K562 (cell line): ENCODE measurements around the gene PDZK1IP1. TPM values are rescaled to one million over a fixed set of nuclear protein-coding genes. Genes with fewer than 3 reads are reported as not detected.

ENCODE experiments used
- FOXO4 ChIP-seq: fragments of 450-650 bp; formaldehyde crosslinking; IDR thresholded peaks from 2 replicates; pipeline ENCODE4 v1.4.0; 2020; ENCODE audit warnings: mild to moderate bottlenecking, moderate library complexity
- RBFOX2 ChIP-seq: fragments of 200-400 bp; formaldehyde crosslinking; IDR thresholded peaks from 2 replicates; pipeline ENCODE4 v1.6.1; 2017; ENCODE audit warnings: low read depth, mild to moderate bottlenecking, low read length, moderate library complexity
- THRB ChIP-seq: fragments of 450-650 bp; formaldehyde crosslinking; conservative IDR thresholded peaks from 2 replicates; pipeline ENCODE4 v1.4.0; 2022; ENCODE audit warnings: mild to moderate bottlenecking, missing genetic modification characterization
- ZBTB49 ChIP-seq: sonication (generic); formaldehyde crosslinking; IDR thresholded peaks from 2 replicates; pipeline ENCODE4 v1.8.0; 2022; ENCODE audit warnings: missing genetic modification reagents, mild to moderate bottlenecking, borderline replicate concordance
- polyA plus RNA-seq, 8 experiments: library from polyadenylated mRNA; depleted of rRNA in 4 of 8; stranded (reverse) in 5 of 8; unstranded in 3 of 8; fragments of >200 nt; fragmentation: Nextera tagmentation in 2 of 8; fragmentation: Illumina TruSeq in 1 of 8; extraction: Ambion mirVana in 2 of 8; extraction: Trizol in 1 of 8; gene quantifications; 2 replicates each; pipeline versions ENCODE4 v1.2.1 to v1.2.3, GENCODE V29; 2011 to 2014; ENCODE audit warnings: inconsistent platforms in 1 of 8, missing spikeins in 1 of 8
- total RNA-seq, 7 experiments: library from RNA; depleted of rRNA in 6 of 7; stranded (reverse); fragments of >200 nt in 6 of 7; fragmentation: Illumina TruSeq in 2 of 7; extraction: Trizol in 2 of 7; gene quantifications; 2 replicates each; pipeline versions ENCODE4 v1.2.1 to v1.2.3, GENCODE V29; 2011 to 2021; ENCODE audit warnings: low replicate concordance in 1 of 7
- TF ChIP-seq, protein P1 (sequence below): fragments of 200-600 bp; sonication (generic); IDR thresholded peaks from one replicate; pipeline ENCODE4 v1.6.1; 2012; ENCODE audit warnings: mild to moderate bottlenecking, low read depth, low read length, inconsistent platforms
- TF ChIP-seq, protein P2 (sequence below): sonication (generic); formaldehyde crosslinking; IDR thresholded peaks from 2 replicates; pipeline ENCODE4 v1.8.1; 2022; ENCODE audit warnings: missing genetic modification reagents

PDZK1IP1 gene
- total and polyA plus RNA-seq, 9 of the 15 experiments (the other 6 are each of a cell fraction or from before 2014, with no cell fraction given) = 0.17 to 0.68 (median 0.53) TPM; not detected in 2

DNA sequence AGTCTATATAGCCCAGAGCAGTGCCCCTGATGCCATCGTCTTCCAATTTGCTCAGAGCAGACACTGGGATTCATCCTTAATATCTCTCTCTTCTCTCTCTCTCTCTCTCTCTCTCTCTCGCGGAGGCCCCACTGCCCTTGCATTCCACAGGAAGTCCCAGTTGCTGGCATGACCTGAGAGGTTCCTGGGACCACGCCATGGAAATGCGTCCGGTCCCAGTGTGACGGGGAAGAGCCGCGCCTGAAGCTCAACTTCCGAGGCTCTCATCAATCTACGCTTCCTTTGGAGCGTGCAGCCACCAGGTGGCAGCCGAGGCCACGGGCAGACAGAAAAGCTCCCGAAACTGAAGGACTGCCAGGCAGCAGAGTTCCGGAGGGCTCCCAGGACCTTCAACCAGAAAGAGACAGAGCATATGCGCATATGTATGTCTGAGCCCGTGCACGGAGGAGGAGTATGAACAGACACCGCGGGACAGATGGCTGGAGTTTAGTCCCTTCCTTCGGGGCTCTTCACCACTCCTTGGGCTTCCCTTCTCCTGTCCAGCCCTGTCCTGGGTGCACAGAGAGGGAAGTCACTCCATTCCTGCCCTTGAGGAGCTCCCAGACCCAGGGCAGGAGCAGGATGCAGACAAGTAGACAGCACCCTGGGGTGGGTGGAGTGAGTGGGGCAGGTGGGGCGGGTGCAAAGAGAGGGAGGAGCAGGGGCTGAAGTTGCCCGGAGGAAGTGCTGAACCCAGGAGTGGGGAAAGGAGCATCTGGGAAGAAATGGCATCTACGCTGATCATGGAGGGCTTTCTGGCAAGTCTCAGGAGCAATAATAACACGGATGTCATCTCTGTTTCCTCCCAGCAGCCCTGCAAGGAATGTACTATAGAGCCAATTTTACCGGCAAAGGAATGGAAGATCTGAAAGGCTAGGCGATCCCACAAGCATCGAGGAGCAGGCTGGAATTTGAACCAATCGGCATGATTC, 10.5 kb downstream of the PDZK1IP1 start (continued):
- TF ChIP-seq, protein P1, sequence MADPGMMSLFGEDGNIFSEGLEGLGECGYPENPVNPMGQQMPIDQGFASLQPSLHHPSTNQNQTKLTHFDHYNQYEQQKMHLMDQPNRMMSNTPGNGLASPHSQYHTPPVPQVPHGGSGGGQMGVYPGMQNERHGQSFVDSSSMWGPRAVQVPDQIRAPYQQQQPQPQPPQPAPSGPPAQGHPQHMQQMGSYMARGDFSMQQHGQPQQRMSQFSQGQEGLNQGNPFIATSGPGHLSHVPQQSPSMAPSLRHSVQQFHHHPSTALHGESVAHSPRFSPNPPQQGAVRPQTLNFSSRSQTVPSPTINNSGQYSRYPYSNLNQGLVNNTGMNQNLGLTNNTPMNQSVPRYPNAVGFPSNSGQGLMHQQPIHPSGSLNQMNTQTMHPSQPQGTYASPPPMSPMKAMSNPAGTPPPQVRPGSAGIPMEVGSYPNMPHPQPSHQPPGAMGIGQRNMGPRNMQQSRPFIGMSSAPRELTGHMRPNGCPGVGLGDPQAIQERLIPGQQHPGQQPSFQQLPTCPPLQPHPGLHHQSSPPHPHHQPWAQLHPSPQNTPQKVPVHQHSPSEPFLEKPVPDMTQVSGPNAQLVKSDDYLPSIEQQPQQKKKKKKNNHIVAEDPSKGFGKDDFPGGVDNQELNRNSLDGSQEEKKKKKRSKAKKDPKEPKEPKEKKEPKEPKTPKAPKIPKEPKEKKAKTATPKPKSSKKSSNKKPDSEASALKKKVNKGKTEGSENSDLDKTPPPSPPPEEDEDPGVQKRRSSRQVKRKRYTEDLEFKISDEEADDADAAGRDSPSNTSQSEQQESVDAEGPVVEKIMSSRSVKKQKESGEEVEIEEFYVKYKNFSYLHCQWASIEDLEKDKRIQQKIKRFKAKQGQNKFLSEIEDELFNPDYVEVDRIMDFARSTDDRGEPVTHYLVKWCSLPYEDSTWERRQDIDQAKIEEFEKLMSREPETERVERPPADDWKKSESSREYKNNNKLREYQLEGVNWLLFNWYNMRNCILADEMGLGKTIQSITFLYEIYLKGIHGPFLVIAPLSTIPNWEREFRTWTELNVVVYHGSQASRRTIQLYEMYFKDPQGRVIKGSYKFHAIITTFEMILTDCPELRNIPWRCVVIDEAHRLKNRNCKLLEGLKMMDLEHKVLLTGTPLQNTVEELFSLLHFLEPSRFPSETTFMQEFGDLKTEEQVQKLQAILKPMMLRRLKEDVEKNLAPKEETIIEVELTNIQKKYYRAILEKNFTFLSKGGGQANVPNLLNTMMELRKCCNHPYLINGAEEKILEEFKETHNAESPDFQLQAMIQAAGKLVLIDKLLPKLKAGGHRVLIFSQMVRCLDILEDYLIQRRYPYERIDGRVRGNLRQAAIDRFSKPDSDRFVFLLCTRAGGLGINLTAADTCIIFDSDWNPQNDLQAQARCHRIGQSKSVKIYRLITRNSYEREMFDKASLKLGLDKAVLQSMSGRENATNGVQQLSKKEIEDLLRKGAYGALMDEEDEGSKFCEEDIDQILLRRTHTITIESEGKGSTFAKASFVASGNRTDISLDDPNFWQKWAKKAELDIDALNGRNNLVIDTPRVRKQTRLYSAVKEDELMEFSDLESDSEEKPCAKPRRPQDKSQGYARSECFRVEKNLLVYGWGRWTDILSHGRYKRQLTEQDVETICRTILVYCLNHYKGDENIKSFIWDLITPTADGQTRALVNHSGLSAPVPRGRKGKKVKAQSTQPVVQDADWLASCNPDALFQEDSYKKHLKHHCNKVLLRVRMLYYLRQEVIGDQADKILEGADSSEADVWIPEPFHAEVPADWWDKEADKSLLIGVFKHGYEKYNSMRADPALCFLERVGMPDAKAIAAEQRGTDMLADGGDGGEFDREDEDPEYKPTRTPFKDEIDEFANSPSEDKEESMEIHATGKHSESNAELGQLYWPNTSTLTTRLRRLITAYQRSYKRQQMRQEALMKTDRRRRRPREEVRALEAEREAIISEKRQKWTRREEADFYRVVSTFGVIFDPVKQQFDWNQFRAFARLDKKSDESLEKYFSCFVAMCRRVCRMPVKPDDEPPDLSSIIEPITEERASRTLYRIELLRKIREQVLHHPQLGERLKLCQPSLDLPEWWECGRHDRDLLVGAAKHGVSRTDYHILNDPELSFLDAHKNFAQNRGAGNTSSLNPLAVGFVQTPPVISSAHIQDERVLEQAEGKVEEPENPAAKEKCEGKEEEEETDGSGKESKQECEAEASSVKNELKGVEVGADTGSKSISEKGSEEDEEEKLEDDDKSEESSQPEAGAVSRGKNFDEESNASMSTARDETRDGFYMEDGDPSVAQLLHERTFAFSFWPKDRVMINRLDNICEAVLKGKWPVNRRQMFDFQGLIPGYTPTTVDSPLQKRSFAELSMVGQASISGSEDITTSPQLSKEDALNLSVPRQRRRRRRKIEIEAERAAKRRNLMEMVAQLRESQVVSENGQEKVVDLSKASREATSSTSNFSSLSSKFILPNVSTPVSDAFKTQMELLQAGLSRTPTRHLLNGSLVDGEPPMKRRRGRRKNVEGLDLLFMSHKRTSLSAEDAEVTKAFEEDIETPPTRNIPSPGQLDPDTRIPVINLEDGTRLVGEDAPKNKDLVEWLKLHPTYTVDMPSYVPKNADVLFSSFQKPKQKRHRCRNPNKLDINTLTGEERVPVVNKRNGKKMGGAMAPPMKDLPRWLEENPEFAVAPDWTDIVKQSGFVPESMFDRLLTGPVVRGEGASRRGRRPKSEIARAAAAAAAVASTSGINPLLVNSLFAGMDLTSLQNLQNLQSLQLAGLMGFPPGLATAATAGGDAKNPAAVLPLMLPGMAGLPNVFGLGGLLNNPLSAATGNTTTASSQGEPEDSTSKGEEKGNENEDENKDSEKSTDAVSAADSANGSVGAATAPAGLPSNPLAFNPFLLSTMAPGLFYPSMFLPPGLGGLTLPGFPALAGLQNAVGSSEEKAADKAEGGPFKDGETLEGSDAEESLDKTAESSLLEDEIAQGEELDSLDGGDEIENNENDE = no peak
- TF ChIP-seq ZBTB49 (CRISPR knock-in tag) = no peak
- peak; percentile 73; the same call in 1 of the 2 replicates for TF ChIP-seq FOXO4
- TF ChIP-seq, protein P2, sequence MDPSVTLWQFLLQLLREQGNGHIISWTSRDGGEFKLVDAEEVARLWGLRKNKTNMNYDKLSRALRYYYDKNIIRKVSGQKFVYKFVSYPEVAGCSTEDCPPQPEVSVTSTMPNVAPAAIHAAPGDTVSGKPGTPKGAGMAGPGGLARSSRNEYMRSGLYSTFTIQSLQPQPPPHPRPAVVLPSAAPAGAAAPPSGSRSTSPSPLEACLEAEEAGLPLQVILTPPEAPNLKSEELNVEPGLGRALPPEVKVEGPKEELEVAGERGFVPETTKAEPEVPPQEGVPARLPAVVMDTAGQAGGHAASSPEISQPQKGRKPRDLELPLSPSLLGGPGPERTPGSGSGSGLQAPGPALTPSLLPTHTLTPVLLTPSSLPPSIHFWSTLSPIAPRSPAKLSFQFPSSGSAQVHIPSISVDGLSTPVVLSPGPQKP (CRISPR knock-in tag) = no peak
- peak; percentile 78 for TF ChIP-seq RBFOX2
- no peak for TF ChIP-seq THRB (CRISPR knock-in tag)
